K562 (cell line): Measurements from ENCODE around the gene ARHGEF33. TPM values are rescaled to one million over a fixed set of nuclear protein-coding genes. Genes with fewer than 3 reads are reported as not detected.

Experiments used
- ATAC-seq: fragments of 200-7000 bp; cut with Tn5 transposase; 3 replicates; pipeline ENCODE4 v1.9.1; 2020; ENCODE audit warnings: moderate library complexity
- BruUV-seq: library from RNA; stranded (reverse); fragments of 400-500 nt; replicated peaks from 2 replicates; lab custom pipeline; 2021; lab: Mats Ljungman, UMichigan
- CTCF ChIA-PET: fragments of 300-600 bp; formaldehyde crosslinking; extraction: SDS; loops from one replicate; lab custom pipeline; 2021; ENCODE audit warnings: low intra/inter-chr PET ratio; lab: Yijun Ruan, JAX
- POLR2A ChIA-PET: fragments of 300-600, 350-650 bp; sonication (Branson Sonifier 250); formaldehyde crosslinking; extraction: SDS; loops from one replicate; lab custom pipeline; 2021; ENCODE audit warnings: antibody characterized with exemption, inconsistent platforms; lab: Yijun Ruan, JAX
- DNase-seq, 4 experiments: peaks; one replicate each; pipeline versions ENCODE4 v3.0.0 to v3.0.0-alpha.2; 2011 to 2018; ENCODE audit warnings: low spot score in 3 of 4, mixed read lengths in 3 of 4; ENCODE audit errors: extremely low read depth in 1 of 4
- FAIRE-seq: peaks from 2 replicates; lab custom pipeline; 2011; peaks lifted over from hg19 to GRCh38; lab: Jason Lieb, UNC
- H2AFZ ChIP-seq: 2 replicates; pipeline ENCODE4 v1.6.0; 2011; ENCODE audit warnings: low read depth, low read length, control low read depth, inconsistent platforms
- H3K27ac ChIP-seq: fragments of 200-600 bp; 3 replicates; pipeline ENCODE4 v1.8.0; 2011; ENCODE audit warnings: low read depth, mild to moderate bottlenecking, control low read depth, inconsistent platforms, low read length, moderate library complexity, mixed read lengths; ENCODE audit errors: extremely low read depth
- H3K27me3 ChIP-seq, 2 experiments: fragments of 300-600 bp in 1 of 2; 2 replicates in 1 of 2; 3 replicates in 1 of 2; pipeline versions ENCODE4 v1.6.0 to v1.8.0; 2011; ENCODE audit warnings: inconsistent platforms in 2 of 2, low read length in 2 of 2, mild to moderate bottlenecking in 1 of 2, mixed read lengths in 1 of 2, moderate library complexity in 1 of 2; ENCODE audit not compliant: control insufficient read depth in 2 of 2, insufficient read depth in 2 of 2
- H3K36me3 ChIP-seq: fragments of 300-600 bp; 3 replicates; pipeline ENCODE4 v1.8.0; 2011; ENCODE audit warnings: mild to moderate bottlenecking, low read length, inconsistent platforms; ENCODE audit not compliant: control insufficient read depth, insufficient read depth
- H3K4me1 ChIP-seq, 2 experiments: fragments of 200-600 bp in 1 of 2; replicated peaks in 1 of 2; 2 replicates in 1 of 2; 3 replicates in 1 of 2; pipeline versions ENCODE4 v1.5.1 to v1.8.0; 2011; ENCODE audit warnings: inconsistent platforms in 2 of 2, low read length in 2 of 2, mild to moderate bottlenecking in 1 of 2, mixed read lengths in 1 of 2, moderate library complexity in 1 of 2; ENCODE audit not compliant: control insufficient read depth in 2 of 2, insufficient read depth in 2 of 2
- H3K4me2 ChIP-seq: 2 replicates; pipeline ENCODE4 v1.6.1; 2011; ENCODE audit warnings: low read length, control low read depth, inconsistent platforms, mixed read lengths; ENCODE audit not compliant: insufficient read depth
- H3K4me3 ChIP-seq: fragments of 200-600 bp; sonication (generic), shearing (Covaris generic); 2 replicates; pipeline ENCODE4 v1.5.1; 2016; ENCODE audit warnings: control low read depth, inconsistent platforms
- H3K79me2 ChIP-seq: fragments of 200-600 bp; 3 replicates; pipeline ENCODE4 v1.8.0; 2011; ENCODE audit warnings: low read length, inconsistent platforms; ENCODE audit not compliant: control insufficient read depth, insufficient read depth
- H3K9ac ChIP-seq, 2 experiments: 2 replicates each; pipeline versions ENCODE4 v1.6.0 to v1.6.1; 2011; ENCODE audit warnings: low read depth in 2 of 2, low read length in 2 of 2, control low read depth in 1 of 2, inconsistent platforms in 1 of 2, mild to moderate bottlenecking in 1 of 2, mixed read lengths in 1 of 2; ENCODE audit not compliant: insufficient read depth in 1 of 2
- H3K9me1 ChIP-seq: one replicate; pipeline ENCODE4 v1.6.0; 2011; ENCODE audit warnings: inconsistent platforms, mild to moderate bottlenecking, low read length, moderate library complexity; ENCODE audit not compliant: control insufficient read depth, insufficient read depth
- H3K9me3 ChIP-seq: replicated peaks from 2 replicates; pipeline ENCODE4 v1.5.1; 2011; ENCODE audit warnings: low read depth, low read length, inconsistent platforms; ENCODE audit not compliant: control insufficient read depth, insufficient read depth
- H4K20me1 ChIP-seq: replicated peaks from 2 replicates; pipeline ENCODE4 v1.6.1; 2011; ENCODE audit warnings: low read length, inconsistent platforms, mixed read lengths; ENCODE audit not compliant: control insufficient read depth, insufficient read depth
- BACH1 ChIP-seq: fragments of 200-800 bp; sonication (Bioruptor generic); IDR thresholded peaks from 2 replicates; pipeline ENCODE4 v1.6.1; 2016; ENCODE audit warnings: missing genetic modification characterization, missing compliant biosample characterization
- CREB3 ChIP-seq: fragments of 450-650 bp; conservative IDR thresholded peaks from 2 replicates; pipeline ENCODE4 v1.6.1; 2016; ENCODE audit warnings: missing genetic modification characterization, low read depth, mild to moderate bottlenecking, missing compliant biosample characterization, moderate library complexity
- ILF3 ChIP-seq: fragments of 450-650 bp; IDR thresholded peaks from 2 replicates; pipeline ENCODE4 v1.6.1; 2018; ENCODE audit warnings: antibody characterized with exemption, mild to moderate bottlenecking, moderate library complexity, borderline replicate concordance
- NR1H2 ChIP-seq: sonication (generic); formaldehyde crosslinking; IDR thresholded peaks from 2 replicates; pipeline ENCODE4 v1.4.0; 2020; ENCODE audit warnings: mild to moderate bottlenecking, missing genetic modification reagents
- PTBP1 ChIP-seq: fragments of 200-400 bp; formaldehyde crosslinking; IDR thresholded peaks from 2 replicates; pipeline ENCODE4 v1.6.1; 2017; ENCODE audit warnings: low read depth, low read length
- RERE ChIP-seq: sonication (generic); formaldehyde crosslinking; IDR thresholded peaks from 2 replicates; pipeline ENCODE4 v1.8.0; 2023; ENCODE audit warnings: missing genetic modification reagents, mild to moderate bottlenecking, borderline replicate concordance
- SNRNP70 ChIP-seq: fragments of 200-400 bp; formaldehyde crosslinking; optimal IDR thresholded peaks from 2 replicates; pipeline ENCODE3; 2017; ENCODE audit warnings: low read depth, low read length
- ZBTB12 ChIP-seq: fragments of 250-450 bp; sonication (Bioruptor Pico); IDR thresholded peaks from 2 replicates; pipeline ENCODE4 v1.4.0; 2020
- ZBTB33 ChIP-seq: sonication (generic); formaldehyde crosslinking; IDR thresholded peaks from 2 replicates; pipeline ENCODE4 v1.8.1; 2023; ENCODE audit warnings: mild to moderate bottlenecking, missing genetic modification reagents
- ZSCAN32 ChIP-seq: fragments of 450-650 bp; formaldehyde crosslinking; IDR thresholded peaks from 2 replicates; pipeline ENCODE4 v1.4.0; 2020; ENCODE audit warnings: mild to moderate bottlenecking, moderate library complexity
- WGBS: fragments of 100-300 bp; shearing (Covaris generic); methylation state at CpG from one replicate; pipeline ENCODE4 v1.1.6; 2016; ENCODE audit warnings: low coverage, mixed read lengths; ENCODE audit not compliant: insufficient coverage; ENCODE audit errors: missing lambda C conversion rate; 5-methylcytosine and 5-hydroxymethylcytosine counted together
- in situ Hi-C: fragments of 300-500 bp; cut with MboI; formaldehyde crosslinking; loops from 4 replicates; pipeline ENCODE4 v1.15.0; 2018; ENCODE audit warnings: inconsistent platforms, mixed read lengths
- intact Hi-C: fragments of 100-400 bp; cut with micrococcal nuclease; formaldehyde crosslinking; loops from 2 replicates; pipeline ENCODE4 v1.14.2; 2022
- polyA plus RNA-seq, 8 experiments: library from polyadenylated mRNA; depleted of rRNA in 4 of 8; stranded (reverse) in 5 of 8; unstranded in 3 of 8; fragments of >200 nt; fragmentation: Nextera tagmentation in 2 of 8; fragmentation: Illumina TruSeq in 1 of 8; extraction: Ambion mirVana in 2 of 8; extraction: Trizol in 1 of 8; gene quantifications; 2 replicates each; pipeline versions ENCODE4 v1.2.1 to v1.2.3, GENCODE V29; 2011 to 2014; ENCODE audit warnings: inconsistent platforms in 1 of 8, missing spikeins in 1 of 8
- total RNA-seq, 7 experiments: library from RNA; depleted of rRNA in 6 of 7; stranded (reverse); fragments of >200 nt in 6 of 7; fragmentation: Illumina TruSeq in 2 of 7; extraction: Trizol in 2 of 7; gene quantifications; 2 replicates each; pipeline versions ENCODE4 v1.2.1 to v1.2.3, GENCODE V29; 2011 to 2021; ENCODE audit warnings: low replicate concordance in 1 of 7

Gene ARHGEF33
- total and polyA plus RNA-seq, 9 of the 15 experiments (the other 6 are each of a cell fraction or from before 2014, with no cell fraction given) = 0.01 to 0.08 (median 0.03) TPM; not detected in 5

- no peak for TF ChIP-seq RERE
- TF ChIP-seq SNRNP70 = no peak
- no peak for TF ChIP-seq ZSCAN32 (CRISPR knock-in tag)
- no peak for TF ChIP-seq PTBP1
- no peak for TF ChIP-seq ZBTB33 (CRISPR knock-in tag)
- TF ChIP-seq ILF3 = no peak
- TF ChIP-seq ZBTB12 (CRISPR knock-in tag) = no peak
- TF ChIP-seq CREB3 (tag) = no peak
- TF ChIP-seq BACH1 (tag) = no peak
- TF ChIP-seq NR1H2 = no peak
- intact Hi-C loops = loop anchor here (5.0 kb wide), 1 partner anchor 107 kb away; no protein-coding TSS in a partner anchor
- H3K9me3 ChIP-seq = no peaks in the 10 kb centered on the region
- no TSS peak for BruUV-seq
- H3K36me3 ChIP-seq = no peaks in the 10 kb centered on the region
- no peaks in the 10 kb centered on the region for H3K9me1 ChIP-seq
- no peak overlapping the region for H2AFZ ChIP-seq
- ATAC-seq (no peak), DNase-seq (no peak), FAIRE-seq (no peak)
- in situ Hi-C loops = loop anchor here (25.0 kb wide), 1 partner anchor 303 kb away; the partner anchor contains the start of gene CDKL4
- H3K27me3 ChIP-seq = peaks cover 3 to 4% of the 10 kb centered on the region in 2 experiments; a peak in 2 of 5 replicates
- ChIA-PET POLR2A (no interaction called here), CTCF (no interaction called here)
- H3K4me1 ChIP-seq = no peaks in the 10 kb centered on the region
- WGBS = 6% methylated on average over 5 of the region's 5 CpGs
- no peak overlapping the region for H3K4me2 ChIP-seq
- no peak overlapping the region for H3K27ac ChIP-seq
- H4K20me1 ChIP-seq = no peaks in the 10 kb centered on the region
- no peak overlapping the region for H3K9ac ChIP-seq
- no peak overlapping the region for H3K4me3 ChIP-seq
- H3K79me2 ChIP-seq = no peaks in the 10 kb centered on the region
Observed at GRCh38 chr2:38934742-38935141, 45.1 kb downstream of the ARHGEF33 start.
